Osteoblast (primary cell): Measurements from ENCODE around the gene TGM2. TPM values are rescaled to one million over a fixed set of nuclear protein-coding genes. Genes with fewer than 3 reads are reported as not detected.

Experiments
- DNase-seq: peaks from one replicate; pipeline ENCODE4 v3.0.0; 2011; ENCODE audit warnings: low spot score, mixed read lengths; ENCODE audit not compliant: insufficient read length; ENCODE audit errors: missing footprints
- H2AFZ ChIP-seq: 2 replicates; pipeline ENCODE4 v1.6.0; 2011; ENCODE audit warnings: mild to moderate bottlenecking, low read length
- H3K27ac ChIP-seq: 2 replicates; pipeline ENCODE4 v1.5.1; 2011; ENCODE audit warnings: mild to moderate bottlenecking, low read depth, low read length, moderate library complexity
- H3K27me3 ChIP-seq: 2 replicates; pipeline ENCODE4 v1.6.0; 2012; ENCODE audit warnings: mild to moderate bottlenecking, control low read depth, inconsistent platforms, low read length, moderate library complexity; ENCODE audit not compliant: insufficient read depth
- H3K36me3 ChIP-seq: 2 replicates; pipeline ENCODE4 v1.5.1; 2011; ENCODE audit warnings: mild to moderate bottlenecking, low read length, control low read depth, moderate library complexity; ENCODE audit not compliant: insufficient read depth
- H3K4me1 ChIP-seq: 2 replicates; pipeline ENCODE4 v1.5.1; 2011; ENCODE audit warnings: mild to moderate bottlenecking, low read length, control low read depth, moderate library complexity; ENCODE audit not compliant: insufficient read depth
- H3K4me2 ChIP-seq: 2 replicates; pipeline ENCODE4 v1.6.0; 2011; ENCODE audit warnings: mild to moderate bottlenecking, low read length; ENCODE audit not compliant: insufficient read depth
- H3K4me3 ChIP-seq: fragments of 200-600 bp; sonication (generic); 3 replicates; pipeline ENCODE4 v1.5.1; 2012; ENCODE audit warnings: mild to moderate bottlenecking, low read length, inconsistent platforms; ENCODE audit not compliant: insufficient read depth
- H3K79me2 ChIP-seq: 2 replicates; pipeline ENCODE4 v1.6.0; 2012; ENCODE audit warnings: mild to moderate bottlenecking, low read length, control low read depth, inconsistent platforms; ENCODE audit not compliant: insufficient read depth
- H3K9me3 ChIP-seq: 2 replicates; pipeline ENCODE4 v1.5.1; 2011; ENCODE audit warnings: low read depth, low read length, control low read depth
- H4K20me1 ChIP-seq: 2 replicates; pipeline ENCODE4 v1.6.0; 2012; ENCODE audit warnings: mild to moderate bottlenecking, low read length, control low read depth; ENCODE audit not compliant: insufficient read depth
- CTCF ChIP-seq: IDR thresholded peaks from 2 replicates; pipeline ENCODE4 v1.5.1; 2011; ENCODE audit warnings: mild to moderate bottlenecking, low read depth, low read length, moderate library complexity; ENCODE audit errors: extremely low read depth
- total RNA-seq: library from RNA; depleted of rRNA; stranded (reverse); fragments of >200 nt; gene quantifications from 2 replicates; pipeline ENCODE4 v1.2.3, GENCODE V29; 2012

TGM2 gene
- total RNA-seq, 1 donor: 78.2 TPM

DNA sequence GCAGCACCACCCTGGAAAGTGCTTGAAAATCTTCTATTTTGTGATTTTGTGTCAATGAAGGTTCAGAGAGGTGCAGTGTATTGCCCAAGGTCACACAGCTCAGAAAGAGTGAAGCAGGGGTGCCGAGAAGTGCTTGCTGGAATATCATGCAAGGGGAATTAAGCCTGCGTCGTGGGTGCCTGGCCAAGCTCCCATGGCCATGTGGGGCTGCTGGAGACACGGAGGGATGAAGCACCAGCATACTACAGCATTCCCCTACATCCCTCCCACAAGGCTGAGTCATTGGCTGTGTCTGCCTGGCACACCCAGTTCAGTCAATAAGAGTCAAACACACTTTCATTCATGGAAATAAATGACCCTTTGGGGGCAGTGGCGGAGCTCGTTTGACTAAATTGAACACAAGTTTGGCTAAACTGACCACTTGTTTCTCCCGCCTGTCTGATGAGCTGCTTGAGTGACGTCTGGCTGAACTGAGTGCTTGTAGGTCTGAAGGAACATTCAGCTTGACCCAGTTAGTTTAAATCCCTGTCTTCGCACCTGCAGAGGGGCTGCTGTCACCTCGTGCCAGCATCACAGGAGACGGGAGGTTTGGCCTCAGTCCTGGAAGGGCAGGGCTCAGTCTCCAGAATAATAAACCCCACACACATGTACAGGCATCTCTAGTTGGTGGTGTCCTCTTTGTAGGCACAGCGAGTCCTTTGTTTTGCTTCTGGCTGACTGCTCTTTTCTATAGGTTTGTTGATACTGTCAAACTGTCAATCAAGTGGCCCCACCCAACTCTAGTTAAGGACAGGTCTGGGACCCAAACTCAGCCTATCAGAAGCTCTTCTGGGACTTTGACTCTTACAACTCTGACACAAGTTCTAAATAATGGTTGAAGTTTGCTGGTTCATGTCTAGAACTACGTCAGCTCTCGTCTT lies 8.4 kb upstream of the TGM2 start:
- TF ChIP-seq CTCF: peak; percentile 34
- H4K20me1 ChIP-seq: no peaks in the 10 kb centered on the region
- H3K27ac ChIP-seq: peak overlapping the region; percentile 82
- peaks cover 47% of the 10 kb centered on the region for H3K4me1 ChIP-seq
- H3K27me3 ChIP-seq: no peaks in the 10 kb centered on the region
- H3K9me3 ChIP-seq: no peaks in the 10 kb centered on the region
- H2AFZ ChIP-seq: peak overlapping the region; percentile 2
- no peaks in the 10 kb centered on the region for H3K79me2 ChIP-seq
- peak; percentile 91 for DNase-seq
- no peaks in the 10 kb centered on the region for H3K36me3 ChIP-seq
- H3K4me3 ChIP-seq: no peak overlapping the region
- H3K4me2 ChIP-seq: peak overlapping the region; percentile 38

- Histone ChIP-seq H3K27ac (peak overlapping the region; percentile 82), H3K9me3 (no peaks in the 10 kb centered on the region), H3K36me3 (no peaks in the 10 kb centered on the region), H3K4me3 (no peak overlapping the region), H3K4me1 (peaks cover 53% of the 10 kb centered on the region), H3K4me2 (no peak overlapping the region), H3K27me3 (no peaks in the 10 kb centered on the region), H2AFZ (no peak overlapping the region), H4K20me1 (no peaks in the 10 kb centered on the region), H3K79me2 (no peaks in the 10 kb centered on the region)
- DNase-seq: no peak
- peak; percentile 43 for TF ChIP-seq CTCF
Measured at GRCh38 chr20:38172408-38172807, 7.3 kb upstream of the TGM2 start.

GRCh38 chr20:38171675-38172043 lies 6.6 kb upstream of the TGM2 start:
- no peaks in the 10 kb centered on the region for H3K9me3 ChIP-seq
- DNase-seq: no peak
- H3K4me3 ChIP-seq: no peak overlapping the region
- peak overlapping the region; percentile 21 for H3K4me2 ChIP-seq
- peak overlapping the region; percentile 39 for H2AFZ ChIP-seq
- H3K27me3 ChIP-seq: no peaks in the 10 kb centered on the region
- H3K36me3 ChIP-seq: no peaks in the 10 kb centered on the region
- H3K79me2 ChIP-seq: no peaks in the 10 kb centered on the region
- peak overlapping the region; percentile 82 for H3K27ac ChIP-seq
- no peak for TF ChIP-seq CTCF
- H4K20me1 ChIP-seq: no peaks in the 10 kb centered on the region
- peaks cover 61% of the 10 kb centered on the region for H3K4me1 ChIP-seq
